NCI-H226 (cell line): ENCODE results near the gene FOXE1.

ENCODE experiments used
- DNase-seq: peaks from one replicate; pipeline ENCODE4 v3.0.0-alpha.2; 2015

FOXE1 gene

DNA sequence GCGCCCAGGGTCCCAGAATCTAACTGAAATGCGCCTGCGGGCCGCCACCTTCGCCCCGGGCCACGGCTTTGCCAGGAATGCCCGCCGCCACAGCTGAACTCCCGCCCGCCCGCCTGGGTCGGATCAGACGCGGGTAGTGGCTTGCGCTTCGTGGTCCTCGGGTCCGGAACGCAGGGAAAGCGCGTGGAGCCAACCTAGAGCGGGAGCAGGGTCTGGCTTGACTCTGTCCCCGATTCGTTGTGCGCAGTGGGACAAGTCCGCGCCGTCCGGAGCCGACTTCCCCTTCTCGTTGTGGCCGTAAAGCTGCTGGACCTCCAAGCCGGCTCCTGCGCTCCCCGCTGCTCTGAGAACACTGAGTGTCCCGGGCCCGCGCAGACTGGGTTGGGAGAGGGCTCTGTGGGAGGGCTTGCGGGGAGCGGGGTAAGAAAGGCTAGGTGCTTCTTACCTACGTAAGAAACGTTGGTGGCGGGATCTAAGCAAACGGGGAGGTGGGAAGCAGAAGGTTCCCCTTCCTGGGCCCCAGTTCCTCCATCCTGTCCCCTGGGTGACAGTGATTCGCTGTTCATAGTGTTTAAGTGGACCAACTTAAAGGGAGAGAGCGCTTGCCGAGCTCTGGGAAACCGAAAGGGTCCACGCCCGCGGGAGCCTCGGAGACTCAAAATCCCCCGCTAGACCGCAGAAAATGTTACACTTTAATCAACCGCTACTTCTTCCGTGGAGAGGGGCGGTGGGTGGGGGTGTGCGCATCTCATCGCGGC, 4.4 kb upstream of the FOXE1 start:
- DNase-seq, result no peak

DNA sequence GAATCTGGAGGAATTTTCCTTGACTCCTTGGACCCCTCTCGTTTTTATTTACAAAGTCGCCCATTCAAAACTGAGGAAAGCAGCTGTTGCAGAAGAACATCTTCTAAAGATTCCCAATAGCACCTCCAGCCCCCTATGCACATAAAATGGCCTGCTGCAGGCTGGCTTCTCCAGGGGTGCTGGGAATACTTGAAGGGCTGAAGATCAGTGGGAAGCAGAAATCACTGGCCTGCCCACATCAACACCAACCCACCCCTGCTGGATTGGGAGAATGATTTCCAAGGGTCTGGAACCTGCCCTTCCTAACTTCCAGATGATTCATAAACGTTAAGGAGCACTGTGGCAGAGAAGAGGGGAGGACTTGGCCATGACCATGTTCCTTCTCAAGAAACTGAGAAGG, 3.0 kb upstream of the FOXE1 start:
- no peak for DNase-seq

DNA sequence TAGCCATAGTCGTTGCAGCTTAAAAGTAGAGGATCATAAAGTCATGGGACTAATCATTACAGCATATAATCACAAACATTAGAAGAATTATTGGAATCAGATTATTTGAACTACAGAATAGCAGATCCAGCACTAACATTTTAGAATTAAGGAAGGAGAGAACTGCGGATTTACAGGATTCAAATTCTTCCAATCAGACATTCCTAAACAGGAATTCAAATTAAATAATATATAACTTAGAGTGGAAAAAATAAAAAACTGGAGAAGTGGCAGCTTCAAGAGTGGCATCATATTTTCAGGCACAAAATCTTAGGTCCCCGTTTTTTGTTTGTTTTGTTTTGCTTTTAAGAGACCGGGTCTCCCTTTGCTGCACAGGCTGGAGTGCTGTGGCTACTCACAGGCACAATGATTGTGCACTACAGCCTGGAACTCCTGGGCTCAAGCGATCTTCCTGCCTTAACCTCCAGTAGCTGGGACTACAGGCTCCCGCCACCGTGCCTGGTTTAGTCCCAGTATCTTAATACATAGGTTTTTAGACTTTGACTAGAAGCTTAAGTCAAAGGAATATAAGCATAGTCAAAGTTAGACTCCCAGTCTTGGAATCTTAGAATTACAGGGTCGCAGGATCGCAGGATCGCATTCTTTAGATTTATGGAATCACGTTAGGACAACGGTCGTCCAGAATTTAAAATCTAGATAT, 2.1 kb upstream of the FOXE1 start:
- no peak for DNase-seq

DNA sequence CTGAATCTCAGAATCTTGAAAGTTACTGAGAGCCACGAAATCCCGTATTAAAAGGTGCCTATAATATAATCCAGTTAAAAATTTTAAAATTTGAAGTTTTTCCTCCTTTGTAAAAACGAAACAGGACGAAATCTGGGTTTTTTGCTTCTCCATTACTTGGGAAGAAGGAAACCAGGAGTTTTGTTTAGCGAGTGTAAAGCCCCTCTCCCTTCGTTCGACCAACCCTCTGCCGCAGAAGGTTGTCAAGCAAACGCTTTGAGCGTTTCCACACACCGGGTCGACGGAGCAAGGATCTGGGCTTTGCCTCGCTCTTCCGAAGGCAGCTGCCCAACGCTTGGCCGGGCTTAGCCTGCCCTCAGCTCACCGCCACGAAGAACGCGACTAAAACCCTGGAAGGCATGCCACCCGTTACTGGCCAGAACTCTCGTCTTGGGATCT, 1.6 kb upstream of the FOXE1 start:
- DNase-seq, result no peak

DNA sequence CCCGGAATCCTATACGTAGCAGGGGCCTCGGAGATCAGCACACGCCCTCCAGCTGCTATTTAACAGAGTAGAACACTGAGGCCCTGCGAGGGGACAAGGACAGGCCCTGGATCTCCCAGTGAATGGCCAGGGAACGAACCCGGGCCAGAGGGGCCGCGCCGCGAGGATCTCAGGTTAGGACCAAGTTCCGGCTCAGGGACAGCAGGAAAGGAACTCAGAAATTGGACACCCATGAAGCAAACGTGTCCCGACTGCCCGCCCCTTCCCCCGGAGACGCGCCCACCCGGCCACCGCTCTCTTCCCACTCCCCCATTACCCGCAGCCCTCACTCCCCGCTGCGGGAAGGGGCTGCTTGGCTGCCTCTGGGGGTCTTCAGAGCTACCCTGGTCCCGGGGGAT, 1.0 kb upstream of the FOXE1 start:
- DNase-seq, result no peak

DNA sequence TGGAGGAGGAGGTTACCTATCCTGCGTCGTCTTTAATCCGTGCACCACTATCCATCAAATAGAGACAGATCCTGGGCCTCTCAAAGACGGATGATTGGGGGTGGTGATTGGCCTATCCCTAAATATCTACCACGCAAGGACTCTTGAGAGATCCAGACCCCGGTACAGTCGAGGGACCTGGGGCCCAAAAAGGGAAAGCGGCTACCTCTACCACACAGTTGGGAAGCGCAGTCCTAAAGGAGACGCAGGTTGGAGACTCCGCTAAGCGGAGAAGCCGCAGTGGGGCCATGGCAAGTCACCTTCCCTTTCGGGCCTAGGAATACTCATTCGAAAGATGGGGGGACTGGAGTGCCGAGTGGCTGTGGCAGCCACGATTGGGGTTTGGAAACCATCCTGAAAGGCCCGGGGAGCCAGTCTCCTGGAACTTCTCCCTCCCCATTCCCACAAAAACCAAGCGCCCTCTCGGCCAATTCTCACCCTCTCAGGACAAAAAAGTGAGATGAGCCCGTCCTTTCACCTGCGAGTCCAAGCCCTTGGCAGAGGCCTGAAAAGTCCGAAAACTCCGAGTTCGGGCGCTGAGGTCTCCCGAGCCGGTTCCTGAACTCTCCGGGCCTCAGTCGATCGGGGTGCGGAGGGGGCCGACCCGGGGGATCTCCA, 499 bp upstream of the FOXE1 start:
- no peak for DNase-seq

DNA sequence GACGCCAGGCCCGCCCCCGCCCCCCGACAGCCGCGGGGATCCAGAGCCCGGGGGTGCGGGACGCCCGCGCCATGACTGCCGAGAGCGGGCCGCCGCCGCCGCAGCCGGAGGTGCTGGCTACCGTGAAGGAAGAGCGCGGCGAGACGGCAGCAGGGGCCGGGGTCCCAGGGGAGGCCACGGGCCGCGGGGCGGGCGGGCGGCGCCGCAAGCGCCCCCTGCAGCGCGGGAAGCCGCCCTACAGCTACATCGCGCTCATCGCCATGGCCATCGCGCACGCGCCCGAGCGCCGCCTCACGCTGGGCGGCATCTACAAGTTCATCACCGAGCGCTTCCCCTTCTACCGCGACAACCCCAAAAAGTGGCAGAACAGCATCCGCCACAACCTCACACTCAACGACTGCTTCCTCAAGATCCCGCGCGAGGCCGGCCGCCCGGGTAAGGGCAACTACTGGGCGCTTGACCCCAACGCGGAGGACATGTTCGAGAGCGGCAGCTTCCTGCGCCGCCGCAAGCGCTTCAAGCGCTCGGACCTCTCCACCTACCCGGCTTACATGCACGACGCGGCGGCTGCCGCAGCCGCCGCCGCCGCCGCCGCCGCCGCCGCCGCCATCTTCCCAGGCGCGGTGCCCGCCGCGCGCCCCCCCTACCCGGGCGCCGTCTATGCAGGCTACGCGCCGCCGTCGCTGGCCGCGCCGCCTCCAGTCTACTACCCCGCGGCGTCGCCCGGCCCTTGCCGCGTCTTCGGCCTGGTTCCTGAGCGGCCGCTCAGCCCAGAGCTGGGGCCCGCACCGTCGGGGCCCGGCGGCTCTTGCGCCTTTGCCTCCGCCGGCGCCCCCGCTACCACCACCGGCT, 1.0 kb downstream of the FOXE1 start:
- DNase-seq, result no peak

DNA sequence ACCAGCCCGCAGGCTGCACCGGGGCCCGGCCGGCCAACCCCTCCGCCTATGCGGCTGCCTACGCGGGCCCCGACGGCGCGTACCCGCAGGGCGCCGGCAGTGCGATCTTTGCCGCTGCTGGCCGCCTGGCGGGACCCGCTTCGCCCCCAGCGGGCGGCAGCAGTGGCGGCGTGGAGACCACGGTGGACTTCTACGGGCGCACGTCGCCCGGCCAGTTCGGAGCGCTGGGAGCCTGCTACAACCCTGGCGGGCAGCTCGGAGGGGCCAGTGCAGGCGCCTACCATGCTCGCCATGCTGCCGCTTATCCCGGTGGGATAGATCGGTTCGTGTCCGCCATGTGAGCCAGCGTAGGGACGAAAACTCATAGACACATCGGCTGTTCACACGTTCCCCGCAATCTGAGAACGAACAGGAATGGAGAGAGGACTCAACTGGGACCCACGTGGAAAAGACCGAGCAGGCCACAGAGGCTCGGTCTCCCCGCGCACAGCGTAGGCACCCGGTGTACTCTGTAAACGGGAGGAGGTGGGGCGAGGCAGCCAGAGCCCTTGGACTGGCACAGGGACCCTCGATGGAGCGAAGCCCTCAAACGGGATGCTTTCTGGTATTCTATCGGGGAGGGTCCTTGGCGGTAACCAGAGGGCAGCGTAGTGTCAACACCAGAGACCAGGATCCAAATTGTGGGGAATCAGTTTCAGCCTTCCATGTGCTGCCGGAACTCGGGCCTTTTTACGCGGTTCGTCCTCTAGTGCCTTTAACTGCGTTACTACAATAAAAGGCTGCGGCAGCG, 1.9 kb downstream of the FOXE1 start:
- no peak for DNase-seq

DNA sequence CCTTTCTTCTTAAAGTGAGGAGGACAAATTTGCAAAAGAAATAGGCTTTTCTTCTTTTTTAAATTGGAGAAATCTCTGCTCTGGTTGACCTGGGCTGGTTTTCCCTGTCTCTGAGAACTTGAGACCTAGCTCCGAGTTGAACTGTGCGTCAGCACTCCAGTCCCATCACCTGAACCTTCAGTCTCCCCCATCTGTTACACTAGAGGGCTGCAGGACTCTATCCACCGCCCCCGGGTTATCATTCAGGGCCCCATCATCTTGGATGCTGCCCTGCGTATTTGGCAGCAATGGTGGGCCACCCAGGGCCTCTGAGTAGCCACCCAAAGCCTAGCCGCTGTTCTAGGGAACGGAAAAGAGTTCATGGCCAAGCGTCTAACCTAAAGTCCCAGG, 2.5 kb downstream of the FOXE1 start:
- DNase-seq, result no peak

DNA sequence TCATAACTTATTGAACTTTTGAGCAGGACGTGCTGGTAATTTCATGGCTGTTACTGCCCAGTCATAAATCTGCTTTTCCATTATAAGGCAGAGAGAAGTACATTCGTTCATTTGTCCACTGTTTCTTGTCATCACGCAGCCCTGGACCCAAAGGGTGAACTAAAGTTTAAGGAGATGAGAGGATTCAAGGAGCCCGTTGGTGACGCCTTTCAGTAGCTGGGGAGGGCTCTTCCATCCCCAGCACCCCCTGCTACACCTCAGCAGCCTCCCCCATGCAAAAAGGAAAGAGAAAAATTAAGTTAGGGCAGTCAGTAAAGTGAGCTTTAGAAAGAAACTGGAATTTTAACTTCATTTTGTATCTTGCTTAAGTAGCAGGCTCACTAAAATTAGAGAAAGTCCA, 2.9 kb downstream of the FOXE1 start:
- no peak for DNase-seq

DNA sequence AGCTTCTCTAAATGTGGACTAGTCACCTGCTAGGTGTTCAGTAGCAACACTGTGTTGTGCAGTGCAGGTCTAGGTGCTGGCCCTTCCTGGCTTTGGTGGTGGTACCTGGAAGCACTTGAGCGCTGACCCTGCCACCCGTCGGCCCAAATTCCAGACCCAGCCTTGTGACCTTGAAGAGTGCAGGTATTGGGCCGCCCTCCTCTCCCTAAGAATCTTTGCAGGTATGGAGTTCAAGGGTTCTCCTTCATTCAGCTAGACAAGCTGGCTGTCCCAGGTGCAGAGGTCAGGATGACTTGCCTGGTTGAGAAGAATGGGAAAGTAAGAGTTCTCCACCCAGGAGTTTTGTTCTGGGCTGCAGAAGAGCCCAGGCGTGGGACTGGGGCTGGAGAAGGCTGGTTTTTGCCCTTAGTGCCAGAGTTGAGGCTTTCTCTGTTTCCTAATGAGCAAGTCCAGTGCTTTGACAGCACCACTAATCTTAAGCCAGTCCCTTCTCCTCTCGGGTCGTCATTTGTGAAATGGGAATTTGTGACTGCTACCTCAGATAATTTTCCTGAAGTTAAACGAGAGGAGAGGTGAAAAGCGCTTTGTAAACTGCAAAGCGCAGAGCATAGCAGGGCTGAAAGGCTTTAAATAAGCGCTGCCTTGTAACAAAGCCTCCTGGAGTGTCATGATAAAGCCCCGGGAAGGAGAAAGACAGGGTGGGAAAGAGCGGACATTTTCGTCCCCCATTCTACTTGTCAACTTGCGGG, 4.0 kb downstream of the FOXE1 start:
- DNase-seq, result no peak

DNA sequence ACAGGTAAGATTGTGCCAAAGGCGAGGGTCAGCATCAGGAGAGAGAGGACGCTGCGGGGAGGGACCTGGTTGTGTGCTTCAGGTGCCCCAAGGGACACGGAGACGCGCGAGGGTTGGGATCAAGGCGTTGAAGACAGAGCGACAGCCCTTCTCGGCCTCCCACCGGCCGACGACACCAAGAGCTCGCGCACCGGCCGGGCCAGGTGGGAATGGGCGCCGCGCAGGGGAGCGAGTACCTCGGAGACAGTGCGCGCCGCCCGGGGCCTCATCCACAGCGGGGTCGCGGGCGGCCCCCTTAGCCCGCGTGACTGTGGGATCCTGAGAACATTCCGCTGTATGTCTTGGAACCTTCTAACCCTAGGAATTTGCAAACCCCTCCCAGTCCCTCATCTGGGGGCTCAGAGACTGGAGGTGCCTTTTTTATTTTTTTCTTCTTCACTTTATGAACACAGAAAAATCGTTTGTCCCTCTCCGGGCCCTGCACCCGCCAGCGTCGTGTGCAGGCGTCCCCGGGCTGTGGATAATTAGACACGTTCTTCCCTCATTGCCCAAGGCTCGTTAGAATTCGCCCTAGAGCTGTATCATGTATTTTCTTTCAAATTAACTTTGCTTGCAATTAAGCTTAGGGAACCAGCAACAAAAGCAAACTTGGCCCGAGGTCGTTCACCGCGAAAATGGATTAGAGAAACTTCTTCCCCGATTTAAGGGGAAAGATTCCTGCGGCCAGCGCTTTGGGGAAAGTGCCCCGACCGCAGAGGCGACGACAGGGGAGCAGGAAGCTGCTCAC, 4.8 kb downstream of the FOXE1 start:
- DNase-seq, result no peak

DNA sequence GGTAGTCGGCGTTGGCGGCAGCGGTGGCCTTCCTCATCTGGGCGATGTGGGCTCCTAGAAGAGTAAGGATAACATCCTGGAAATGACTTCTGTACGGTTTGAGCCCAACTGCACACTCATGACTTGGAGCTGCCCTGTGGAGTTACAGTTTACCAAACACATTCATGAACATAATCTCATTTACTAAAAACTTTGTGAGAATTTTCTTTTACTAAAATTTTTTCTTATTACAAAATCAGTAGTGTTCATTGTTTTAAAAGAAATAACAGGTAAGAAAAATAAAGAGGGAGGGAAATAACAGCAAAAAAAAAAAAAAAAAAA, 5.3 kb downstream of the FOXE1 start:
- DNase-seq, result no peak

DNA sequence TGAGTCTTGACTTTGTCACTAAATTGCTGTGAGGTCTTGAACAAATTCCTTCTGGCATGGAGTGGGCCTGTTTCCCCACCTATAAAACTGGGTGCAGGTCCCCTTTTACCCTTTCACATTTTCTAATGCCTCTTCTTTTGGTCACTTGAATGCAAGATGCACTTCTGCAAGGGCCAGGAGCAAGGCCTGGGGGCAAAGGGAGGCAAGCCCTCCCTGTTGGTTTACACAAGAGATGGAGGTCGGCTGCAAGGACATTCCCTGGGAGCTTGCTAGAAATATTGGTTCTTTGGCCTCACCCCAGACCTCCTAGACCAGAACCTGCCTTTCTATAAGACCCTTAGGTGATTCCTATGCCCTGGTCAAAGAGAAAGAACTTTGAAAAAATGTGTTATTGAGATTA, 5.8 kb downstream of the FOXE1 start:
- no peak for DNase-seq

DNA sequence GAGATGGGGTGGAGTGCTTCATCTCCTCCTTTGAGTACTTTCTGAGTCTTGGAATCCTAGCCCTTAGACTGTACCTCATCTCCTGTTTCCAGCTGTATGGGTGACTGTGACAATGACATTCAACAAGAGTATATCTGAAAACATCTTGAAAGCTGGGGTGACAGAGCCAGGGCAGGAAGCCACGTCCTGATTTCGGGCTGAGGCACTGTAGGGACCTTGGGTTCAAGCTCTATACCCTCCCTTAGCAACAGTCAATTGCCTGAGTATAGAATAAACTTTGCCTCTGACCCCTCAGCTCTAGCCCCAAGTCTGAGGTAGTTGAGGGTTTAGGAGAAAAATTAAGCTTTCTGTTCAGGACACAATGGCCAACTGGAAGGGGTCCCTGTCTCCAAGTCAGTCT, 6.3 kb downstream of the FOXE1 start:
- DNase-seq, result no peak

DNA sequence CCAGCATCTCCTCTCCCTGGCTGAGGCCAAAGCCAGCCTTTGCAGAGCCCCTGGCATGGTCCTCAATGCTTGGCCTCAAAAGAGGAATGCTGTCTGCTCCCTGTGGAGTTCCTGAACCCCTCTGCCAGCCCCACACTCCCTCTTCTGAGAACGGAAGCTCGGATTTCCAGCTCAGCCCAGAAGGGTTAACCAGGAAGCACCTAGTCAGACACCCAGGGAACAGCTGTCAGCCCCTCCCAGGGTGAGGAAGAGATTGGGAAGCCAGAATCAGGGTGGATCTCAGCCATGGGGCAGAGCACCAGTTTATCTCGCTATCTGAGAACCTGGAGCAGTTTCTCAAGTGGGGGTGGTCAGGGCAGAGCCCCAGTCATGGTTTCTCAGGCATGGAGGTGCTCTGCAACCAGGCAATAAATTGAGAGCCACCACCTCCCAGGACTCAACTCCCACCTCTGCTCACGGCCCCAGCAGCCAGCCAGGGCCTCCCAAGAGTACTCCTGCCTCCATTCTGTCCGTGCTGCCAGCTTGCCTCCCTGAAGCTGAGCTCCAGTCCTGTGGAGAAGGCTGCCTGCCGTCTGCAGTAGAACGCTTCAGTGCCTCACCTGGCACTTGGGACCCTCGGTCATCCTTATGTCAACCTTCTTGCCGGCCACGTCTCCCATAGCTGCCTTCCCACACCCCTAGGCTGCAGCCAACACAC, 7.6 kb downstream of the FOXE1 start:
- DNase-seq, result no peak

DNA sequence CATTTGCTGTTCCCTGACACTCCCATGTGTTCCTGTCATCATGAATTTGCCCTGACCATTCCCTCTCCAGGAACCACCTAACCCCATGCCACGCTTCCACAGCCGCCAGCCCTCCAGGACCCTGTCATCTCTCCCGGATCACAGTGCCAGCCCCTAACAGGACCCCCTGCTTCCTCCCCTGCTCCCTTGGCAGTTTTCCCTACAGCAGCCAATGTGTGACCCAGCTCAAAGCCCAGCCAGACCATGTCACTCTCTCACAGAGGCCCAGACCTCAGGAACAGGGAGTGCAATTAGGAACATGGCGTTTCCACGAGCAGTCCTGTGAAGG, 8.1 kb downstream of the FOXE1 start:
- DNase-seq, result no peak

DNA sequence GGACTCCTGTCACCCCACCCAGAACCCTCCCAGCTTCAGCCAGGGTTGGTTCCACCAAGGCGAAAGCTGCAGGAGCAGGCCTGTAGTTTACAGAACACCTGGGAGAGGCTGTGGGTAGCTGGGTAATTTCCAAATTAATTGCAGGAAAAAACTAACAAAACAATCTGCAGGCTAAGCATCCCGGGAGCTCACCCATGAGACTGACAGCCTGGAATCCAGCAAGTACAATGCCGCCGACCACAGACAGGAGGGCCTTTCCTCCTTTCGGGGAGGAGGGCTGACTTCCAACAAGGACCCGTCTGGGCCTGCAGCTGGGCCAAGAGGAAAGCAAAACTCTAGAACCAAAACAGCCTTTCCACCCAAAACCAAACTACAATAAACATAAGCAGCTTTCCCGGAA, 10.3 kb downstream of the FOXE1 start:
- no peak for DNase-seq

DNA sequence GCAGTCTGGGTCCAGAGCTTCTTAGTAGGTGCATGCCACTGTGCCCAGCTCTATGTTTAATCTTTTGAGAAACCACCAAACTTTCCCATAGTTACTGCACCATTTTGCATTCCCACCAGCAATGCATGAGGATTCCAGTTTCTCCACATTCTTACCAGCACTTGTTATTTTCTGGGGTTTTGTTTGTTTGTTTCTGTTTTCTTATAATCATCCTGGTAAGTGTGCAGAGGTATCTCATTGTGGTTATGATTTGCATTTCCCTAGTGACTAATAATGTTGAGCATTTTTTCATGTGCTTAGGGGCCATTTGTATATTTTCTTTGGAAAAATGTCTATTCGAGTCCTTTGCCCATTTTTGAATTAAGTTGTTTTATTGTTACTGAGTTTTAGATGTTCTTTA, 11.4 kb downstream of the FOXE1 start:
- no peak for DNase-seq

DNA sequence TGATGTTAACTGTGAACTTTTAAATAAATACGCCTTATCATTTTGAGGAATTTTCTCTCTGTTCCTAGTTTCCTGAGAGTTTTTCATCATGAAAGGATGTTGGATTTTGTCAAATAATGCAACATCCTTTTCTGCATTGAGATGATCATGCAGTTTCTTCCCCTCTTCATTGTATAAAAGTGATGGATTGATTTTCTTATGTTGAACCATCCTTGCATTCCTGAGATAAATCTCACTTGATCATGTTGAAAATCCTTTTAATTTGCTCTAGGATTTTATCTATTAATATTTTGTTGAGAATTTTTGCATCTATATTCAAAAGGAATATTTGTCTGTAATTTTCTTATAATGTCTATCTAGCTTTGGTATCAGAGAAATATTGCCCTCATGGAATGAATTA, 13.3 kb downstream of the FOXE1 start:
- DNase-seq, result no peak

DNA sequence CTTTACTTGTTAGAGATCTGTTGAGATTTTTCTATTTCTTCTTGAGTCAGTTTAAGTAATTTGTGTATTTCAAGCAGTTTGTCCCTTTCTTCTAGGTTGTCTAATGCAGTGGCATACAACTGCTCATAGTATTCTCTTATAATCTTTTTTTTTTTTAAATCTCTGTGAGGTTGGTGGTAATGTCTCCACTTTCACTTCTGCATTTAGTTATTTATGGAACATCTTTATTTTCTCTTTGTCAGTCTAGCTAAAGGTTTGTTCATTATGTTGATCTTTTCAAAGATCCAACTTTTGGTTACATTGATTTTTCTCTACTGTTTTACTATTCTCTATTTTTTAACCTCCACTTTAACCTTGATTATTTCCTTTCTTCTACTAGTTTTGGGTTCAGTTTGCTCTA, 13.8 kb downstream of the FOXE1 start:
- no peak for DNase-seq
